Measurements from ENCODE around the gene CNTRL.
"Not testable (repeated sequence)": the region's sequence is repeated elsewhere in the genome, so short reads cannot be mapped to it uniquely, and the experiment has no call there.

CNTRL gene, protein sequence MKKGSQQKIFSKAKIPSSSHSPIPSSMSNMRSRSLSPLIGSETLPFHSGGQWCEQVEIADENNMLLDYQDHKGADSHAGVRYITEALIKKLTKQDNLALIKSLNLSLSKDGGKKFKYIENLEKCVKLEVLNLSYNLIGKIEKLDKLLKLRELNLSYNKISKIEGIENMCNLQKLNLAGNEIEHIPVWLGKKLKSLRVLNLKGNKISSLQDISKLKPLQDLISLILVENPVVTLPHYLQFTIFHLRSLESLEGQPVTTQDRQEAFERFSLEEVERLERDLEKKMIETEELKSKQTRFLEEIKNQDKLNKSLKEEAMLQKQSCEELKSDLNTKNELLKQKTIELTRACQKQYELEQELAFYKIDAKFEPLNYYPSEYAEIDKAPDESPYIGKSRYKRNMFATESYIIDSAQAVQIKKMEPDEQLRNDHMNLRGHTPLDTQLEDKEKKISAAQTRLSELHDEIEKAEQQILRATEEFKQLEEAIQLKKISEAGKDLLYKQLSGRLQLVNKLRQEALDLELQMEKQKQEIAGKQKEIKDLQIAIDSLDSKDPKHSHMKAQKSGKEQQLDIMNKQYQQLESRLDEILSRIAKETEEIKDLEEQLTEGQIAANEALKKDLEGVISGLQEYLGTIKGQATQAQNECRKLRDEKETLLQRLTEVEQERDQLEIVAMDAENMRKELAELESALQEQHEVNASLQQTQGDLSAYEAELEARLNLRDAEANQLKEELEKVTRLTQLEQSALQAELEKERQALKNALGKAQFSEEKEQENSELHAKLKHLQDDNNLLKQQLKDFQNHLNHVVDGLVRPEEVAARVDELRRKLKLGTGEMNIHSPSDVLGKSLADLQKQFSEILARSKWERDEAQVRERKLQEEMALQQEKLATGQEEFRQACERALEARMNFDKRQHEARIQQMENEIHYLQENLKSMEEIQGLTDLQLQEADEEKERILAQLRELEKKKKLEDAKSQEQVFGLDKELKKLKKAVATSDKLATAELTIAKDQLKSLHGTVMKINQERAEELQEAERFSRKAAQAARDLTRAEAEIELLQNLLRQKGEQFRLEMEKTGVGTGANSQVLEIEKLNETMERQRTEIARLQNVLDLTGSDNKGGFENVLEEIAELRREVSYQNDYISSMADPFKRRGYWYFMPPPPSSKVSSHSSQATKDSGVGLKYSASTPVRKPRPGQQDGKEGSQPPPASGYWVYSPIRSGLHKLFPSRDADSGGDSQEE (N-terminal part only)
- 172 to 385 reads per million in 2 donors for total RNA-seq

DNA sequence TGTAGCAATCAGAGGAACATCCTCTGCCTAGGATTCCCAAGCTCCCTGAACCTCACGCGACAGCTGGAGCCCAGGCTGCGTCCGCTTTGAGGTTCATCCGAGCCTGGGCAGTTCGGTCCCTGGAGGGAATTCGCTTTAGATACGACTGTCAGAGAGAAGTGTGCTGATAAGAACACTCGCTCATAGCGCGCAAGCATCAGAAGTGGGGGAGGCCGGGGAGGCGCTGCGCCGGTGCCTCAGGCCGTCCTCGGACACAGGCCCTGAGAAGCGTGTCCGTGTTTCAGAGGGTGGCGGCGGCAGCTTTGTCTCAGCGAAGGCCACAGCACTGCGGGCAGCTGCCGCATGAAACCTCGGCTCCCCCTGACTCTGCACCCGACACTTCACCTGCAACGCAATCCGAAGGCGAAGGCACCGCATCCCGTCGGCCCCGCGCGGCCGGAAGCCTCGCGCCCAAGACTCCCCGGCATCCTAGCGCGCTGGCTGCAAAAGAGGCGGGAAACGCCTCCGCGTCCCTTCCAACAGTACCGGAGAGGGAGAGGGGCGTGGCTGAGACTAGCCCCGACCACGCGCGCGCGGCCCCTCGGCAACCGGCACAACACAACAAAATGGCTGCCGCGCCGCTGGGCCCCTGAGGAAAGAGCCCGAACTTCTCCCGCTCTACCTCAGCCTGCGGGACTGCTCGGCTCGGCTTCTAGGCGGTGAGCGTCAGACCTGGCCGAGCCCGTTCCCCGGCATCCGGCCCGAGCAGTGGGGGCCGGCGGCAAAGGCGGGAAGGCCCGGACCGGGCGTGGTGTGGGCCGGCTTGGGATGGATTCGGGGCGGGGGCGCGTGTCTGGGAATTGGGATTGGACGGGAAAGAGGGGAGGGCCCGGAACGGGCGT is at the start of gene CNTRL:
TSS of gene CNTRL (plus strand) at position 586 of the 881 bp plus-strand sequence. CDS start 13,372 bp downstream, outside the sequence.
- peak; percentile 76 to 94 (median 84) for DNase-seq

- no peak for DNase-seq
Measured at GRCh38 chr9:121026260-121026691, 48.5 kb upstream of the CNTRL start.

DNA sequence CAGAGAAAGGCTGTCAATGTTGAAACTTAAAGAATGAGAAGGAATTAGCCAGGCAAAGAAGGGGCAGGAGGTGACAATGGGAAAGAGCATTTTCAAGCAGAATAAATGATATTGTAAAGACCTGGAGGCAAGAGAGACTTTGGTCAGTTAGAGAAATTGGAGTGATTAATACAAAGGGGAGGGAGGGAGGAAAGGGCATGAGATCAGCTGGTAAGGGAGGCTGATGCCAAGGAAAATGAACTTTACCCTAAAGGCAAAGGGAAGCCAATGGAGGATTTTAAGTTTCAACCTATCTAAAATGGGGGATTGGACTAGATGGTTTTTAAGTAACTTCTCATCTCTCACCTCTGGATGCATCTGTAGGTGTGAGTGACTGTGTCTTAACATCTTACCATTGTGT is 48.0 kb upstream of the CNTRL start:
- DNase-seq, result no peak

- DNase-seq, result not testable (repeated sequence)
Measured at GRCh38 chr9:121028285-121028684, 46.5 kb upstream of the CNTRL start.

GRCh38 chr9:121029469-121029868 is 45.3 kb upstream of the CNTRL start:
- DNase-seq, result no peak

- no peak for DNase-seq
Measured at GRCh38 chr9:121034529-121034928, 40.2 kb upstream of the CNTRL start.

- DNase-seq, result not testable (repeated sequence)
Measured at GRCh38 chr9:121035717-121036116, 39.0 kb upstream of the CNTRL start.

GRCh38 chr9:121038362-121038761 is 36.4 kb upstream of the CNTRL start:
- DNase-seq, result no peak

DNA sequence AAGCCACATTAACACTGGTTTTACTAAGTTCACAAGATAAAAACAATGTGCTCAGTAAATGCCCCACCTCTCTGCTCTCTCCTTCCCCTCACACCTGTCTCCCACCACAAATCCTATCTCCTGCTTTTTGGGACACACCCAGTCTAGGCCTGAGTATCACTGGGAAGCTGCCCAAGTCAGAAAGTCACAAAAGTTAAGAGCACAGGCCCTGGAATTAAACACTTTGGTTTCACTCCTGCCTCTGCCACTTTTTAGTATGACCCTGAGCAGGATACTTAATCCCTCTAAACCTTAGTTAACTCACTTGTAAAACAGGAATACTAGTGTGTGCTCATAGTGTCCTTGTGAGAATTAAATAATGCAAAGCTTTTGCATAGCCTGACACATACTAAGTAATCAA is 36.0 kb upstream of the CNTRL start:
- no peak for DNase-seq

- no peak for DNase-seq
Measured at GRCh38 chr9:121048175-121048574, 26.6 kb upstream of the CNTRL start.

DNA sequence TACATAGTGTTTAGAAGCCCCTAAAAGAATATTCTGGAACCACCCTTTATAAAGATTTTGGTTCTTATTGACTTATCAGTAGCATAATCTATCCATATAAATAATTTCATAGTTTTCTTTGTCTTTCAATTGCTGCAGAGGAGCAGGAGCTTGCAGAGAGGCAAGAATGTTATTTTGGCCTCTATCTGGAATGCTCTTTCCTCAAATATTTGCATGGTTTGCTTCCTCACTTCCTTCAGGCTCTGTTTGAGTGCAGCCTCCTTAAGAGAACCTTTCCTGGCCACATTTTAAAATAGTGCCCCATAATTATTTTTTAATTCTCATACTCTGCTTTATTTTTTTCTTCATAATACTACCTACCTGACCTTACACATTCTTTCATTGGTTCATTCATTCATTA is 26.1 kb upstream of the CNTRL start:
- DNase-seq, result no peak

DNA sequence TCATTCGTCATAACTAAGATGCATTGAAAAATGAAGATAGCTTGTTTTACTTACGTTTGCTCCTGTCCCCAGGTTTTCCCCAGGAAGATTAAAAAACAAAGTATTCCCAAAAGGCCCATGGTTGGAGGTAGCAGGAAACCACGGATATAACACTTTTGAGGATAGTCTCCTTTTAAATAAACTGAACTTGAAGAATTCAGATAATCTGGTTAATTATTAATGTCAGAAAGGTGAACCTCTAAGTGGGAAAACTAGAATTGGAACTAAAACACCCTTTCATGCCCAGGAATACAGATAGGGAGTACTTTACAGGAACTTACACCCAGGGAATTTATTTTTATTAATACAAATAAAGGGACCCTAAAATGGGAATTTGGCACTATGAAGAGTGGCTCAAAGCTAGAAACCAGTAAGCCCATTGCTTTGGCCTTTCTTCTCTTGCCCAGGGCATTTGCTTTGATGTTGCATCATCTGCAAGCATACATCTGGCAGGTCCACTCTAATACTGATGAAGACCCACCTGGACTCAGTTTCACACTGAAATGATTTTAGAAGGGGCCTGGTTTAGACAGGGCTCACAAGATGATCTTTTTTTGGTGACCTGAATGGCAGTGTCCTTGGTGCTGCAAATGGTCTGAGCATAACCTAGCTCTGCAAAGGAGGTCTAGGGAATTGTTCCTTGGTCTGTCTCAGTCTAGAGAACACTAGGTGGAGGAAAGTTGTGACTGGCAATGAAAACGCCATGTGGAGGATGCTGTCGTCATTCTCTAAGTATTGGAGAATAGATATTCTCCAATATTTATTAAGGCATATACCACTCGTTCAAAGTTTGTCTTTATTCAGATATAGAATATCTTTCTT is 24.4 kb upstream of the CNTRL start, which contains the start of gene C5:
TSS of gene C5 (minus strand) at position 148 of the 861 bp plus-strand sequence. CDS start at position 119, 29 bp downstream.
- DNase-seq, result no peak

DNA sequence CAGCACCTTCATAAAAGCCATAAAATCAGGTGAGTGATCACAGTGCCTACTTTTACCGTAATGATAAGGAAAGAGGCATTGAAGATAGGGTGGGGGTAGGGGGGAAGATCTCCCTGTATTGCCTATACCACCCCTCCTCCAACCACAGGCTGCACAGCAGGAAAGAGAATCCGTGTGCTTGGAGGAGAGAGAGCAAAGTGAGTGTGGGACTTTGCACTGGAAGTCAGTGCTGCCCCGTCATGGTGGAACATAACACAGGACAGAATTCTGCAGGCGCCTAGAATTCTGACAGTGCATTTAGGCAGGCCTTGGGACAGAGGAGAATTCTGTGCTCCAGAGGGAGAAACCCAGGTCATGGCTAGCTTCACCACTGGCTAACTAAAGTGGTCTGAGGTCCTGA is 21.2 kb upstream of the CNTRL start:
- DNase-seq, result no peak

DNA sequence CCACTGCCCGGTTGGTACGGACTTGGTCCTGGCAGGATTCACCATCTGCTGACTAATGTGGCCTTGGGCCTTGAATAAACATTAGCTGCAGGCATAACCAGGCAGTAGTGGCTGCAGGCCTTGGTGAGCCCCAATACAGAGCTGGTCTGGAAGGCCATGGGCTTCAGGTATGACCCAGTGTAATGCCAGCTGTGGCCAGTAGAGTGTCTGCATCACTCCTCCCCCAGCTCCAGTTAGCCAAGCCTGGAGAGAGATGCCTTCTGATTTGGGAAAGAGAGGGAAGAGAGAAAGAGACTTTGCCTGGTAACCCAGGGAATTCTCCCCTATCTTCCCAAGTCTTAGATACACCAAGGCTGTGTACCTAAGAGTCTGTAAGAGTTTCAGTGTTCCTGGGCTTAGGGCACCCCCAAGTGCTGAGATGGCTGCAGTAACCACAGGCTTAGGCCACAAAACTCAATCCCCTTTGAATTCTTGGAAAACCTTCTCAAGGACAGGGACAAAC is 19.1 kb upstream of the CNTRL start:
- no peak for DNase-seq

- no peak for DNase-seq
Measured at GRCh38 chr9:121057821-121058220, 16.9 kb upstream of the CNTRL start.

GRCh38 chr9:121059513-121059912 is 15.2 kb upstream of the CNTRL start:
- DNase-seq, result no peak

- DNase-seq, result peak in 2 of 5 experiments; percentile 38 to 62
Measured at GRCh38 chr9:121059998-121060636, 14.6 kb upstream of the CNTRL start.

DNA sequence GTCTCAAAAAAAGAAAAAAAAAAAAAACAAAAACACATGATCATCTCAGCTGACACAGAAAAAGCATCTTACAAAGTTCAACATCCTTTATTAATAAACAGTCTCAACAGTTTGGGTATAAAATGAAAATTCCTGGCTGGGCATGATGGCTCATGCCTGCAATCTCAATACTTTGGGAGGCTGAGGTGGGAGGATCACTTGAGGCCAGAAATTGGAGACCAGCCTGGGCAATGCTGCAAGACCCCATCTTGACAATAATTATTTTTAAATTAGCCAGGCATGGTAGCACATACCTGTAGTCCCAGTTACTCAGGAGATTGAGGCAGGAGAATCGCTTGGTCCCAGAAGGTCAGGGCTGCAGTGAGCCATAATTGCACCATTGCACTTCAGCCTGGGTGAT is 7.9 kb upstream of the CNTRL start:
- no peak for DNase-seq

- DNase-seq, result no peak
Measured at GRCh38 chr9:121067640-121068039, 7.1 kb upstream of the CNTRL start.

GRCh38 chr9:121069396-121069795 is 5.4 kb upstream of the CNTRL start:
- DNase-seq, result peak in 1 of 5 experiments; percentile 51

Data from T-helper 2 cell (primary cell).